ENCODE results near the gene PRDM16.

GRCh38 chr1:3469849-3470649 lies 401.0 kb downstream of the PRDM16 start:
- no peak for TF ChIP-seq ZNF548 (tag by site-specific recombination; IDR thresholded peaks at IDR 0.05)
- TF ChIP-seq ZNF23 (tag by site-specific recombination; IDR thresholded peaks at IDR 0.05; ENCODE audit: borderline replicate concordance), result no peak
- TF ChIP-seq ZNF114 (tag by site-specific recombination; IDR thresholded peaks at IDR 0.05), result no peak
